Endothelial cell of umbilical vein (primary cell): ENCODE results near the gene IDH3A. TPM values are rescaled to one million over a fixed set of nuclear protein-coding genes. Genes with fewer than 3 reads are reported as not detected.

Experiments used
- BruUV-seq: library from RNA; stranded (reverse); fragments of 400-500 nt; replicated peaks from 2 replicates; lab custom pipeline; 2021; lab: Mats Ljungman, UMichigan
- CTCF ChIA-PET: fragments of 300-600, 350-600 bp; sonication (Branson Sonifier 250); formaldehyde crosslinking; loops from one replicate; lab custom pipeline; 2021; ENCODE audit warnings: antibody characterized with exemption, inconsistent platforms; lab: Charles Lee
- POLR2A ChIA-PET: fragments of 300-600, 350-600 bp; sonication (Branson Sonifier 250); formaldehyde crosslinking; loops from one replicate; lab custom pipeline; 2021; ENCODE audit warnings: antibody characterized with exemption, inconsistent platforms; lab: Charles Lee
- DNase-seq: peaks from one replicate; pipeline ENCODE4 v3.0.0-alpha.2; 2011; ENCODE audit warnings: low read depth, low spot score
- FAIRE-seq: peaks from 2 replicates; lab custom pipeline; 2011; peaks lifted over from hg19 to GRCh38; lab: Jason Lieb, UNC
- H2AFZ ChIP-seq: 2 replicates; pipeline ENCODE4 v1.6.0; 2012; ENCODE audit warnings: low read depth, low read length, control low read depth, inconsistent platforms
- H3K27ac ChIP-seq: 2 replicates; pipeline ENCODE4 v1.5.1; 2011; ENCODE audit warnings: low read depth, mild to moderate bottlenecking, control low read depth, low read length, moderate library complexity; ENCODE audit not compliant: insufficient read depth
- H3K27me3 ChIP-seq, 2 experiments: 2 replicates each; pipeline versions ENCODE4 v1.6.0 to v1.6.1; 2011; ENCODE audit warnings: low read length in 2 of 2, mixed read lengths in 1 of 2; ENCODE audit not compliant: control insufficient read depth in 2 of 2, insufficient read depth in 2 of 2
- H3K36me3 ChIP-seq, 2 experiments: 2 replicates in 1 of 2; 3 replicates in 1 of 2; pipeline ENCODE4 v1.5.1; 2011; ENCODE audit warnings: low read length in 2 of 2, mild to moderate bottlenecking in 1 of 2, moderate library complexity in 1 of 2; ENCODE audit not compliant: control insufficient read depth in 2 of 2, insufficient read depth in 2 of 2; ENCODE audit errors: extremely low read depth in 1 of 2
- H3K4me1 ChIP-seq: 3 replicates; pipeline ENCODE4 v1.5.1; 2011; ENCODE audit warnings: mild to moderate bottlenecking, low read length; ENCODE audit not compliant: control insufficient read depth, insufficient read depth; ENCODE audit errors: extremely low read depth
- H3K4me2 ChIP-seq: 2 replicates; pipeline ENCODE4 v1.6.1; 2011; ENCODE audit warnings: low read length, control low read depth, mixed read lengths; ENCODE audit not compliant: insufficient read depth
- H3K4me3 ChIP-seq, 3 experiments: fragments of 200-600 bp in 1 of 3; sonication (generic), shearing (Covaris generic) in 1 of 3; replicated peaks in 1 of 3; 2 replicates each; pipeline ENCODE4 v1.5.1; 2011 to 2016; ENCODE audit warnings: control low read depth in 3 of 3, low read length in 3 of 3, mild to moderate bottlenecking in 2 of 3, inconsistent platforms in 1 of 3, low read depth in 1 of 3, moderate library complexity in 1 of 3; ENCODE audit not compliant: insufficient read depth in 1 of 3
- H3K79me2 ChIP-seq: 2 replicates; pipeline ENCODE4 v1.6.0; 2012; ENCODE audit warnings: low read length, inconsistent platforms; ENCODE audit not compliant: control insufficient read depth, insufficient read depth
- H3K9ac ChIP-seq: replicated peaks from 2 replicates; pipeline ENCODE3; 2011; ENCODE audit warnings: low read length, control low read depth; ENCODE audit not compliant: insufficient read depth; ENCODE audit errors: extremely low read depth
- H3K9me1 ChIP-seq: replicated peaks from 3 replicates; pipeline ENCODE4 v1.6.0; 2011; ENCODE audit warnings: mild to moderate bottlenecking, low read length; ENCODE audit not compliant: control insufficient read depth, insufficient read depth; ENCODE audit errors: extremely low read depth
- H3K9me3 ChIP-seq: replicated peaks from 2 replicates; pipeline ENCODE4 v1.5.1; 2012; ENCODE audit warnings: low read length, inconsistent platforms; ENCODE audit not compliant: control insufficient read depth, insufficient read depth
- H4K20me1 ChIP-seq: replicated peaks from 2 replicates; pipeline ENCODE3; 2011; ENCODE audit warnings: mild to moderate bottlenecking, low read length; ENCODE audit not compliant: control insufficient read depth, insufficient read depth; ENCODE audit errors: extremely low read depth
- CTCF ChIP-seq, 2 donors: IDR thresholded peaks; 1 replicate in 1 of 2; 2 replicates in 1 of 2; pipeline ENCODE4 v1.5.1; 2011; ENCODE audit warnings: low read length in 2 of 2, mild to moderate bottlenecking in 2 of 2, moderate library complexity in 2 of 2, control low read depth in 1 of 2, inconsistent platforms in 1 of 2, low read depth in 1 of 2; ENCODE audit not compliant: insufficient read depth in 1 of 2; ENCODE audit errors: extremely low read depth in 1 of 2
- EZH2 ChIP-seq: IDR thresholded peaks from 2 replicates; pipeline ENCODE4 v1.6.1; 2012; ENCODE audit warnings: borderline replicate concordance, low read depth, mild to moderate bottlenecking, moderate library complexity, low read length, inconsistent platforms; ENCODE audit not compliant: severe bottlenecking
- FOS ChIP-seq: IDR thresholded peaks from 2 replicates; pipeline ENCODE4 v1.6.1; 2011; ENCODE audit warnings: mild to moderate bottlenecking, low read length, moderate library complexity, borderline replicate concordance; ENCODE audit not compliant: insufficient read depth
- GATA2 ChIP-seq: IDR thresholded peaks from 2 replicates; pipeline ENCODE4 v1.7.0; 2011; ENCODE audit warnings: low read depth, mild to moderate bottlenecking, moderate library complexity, mixed read lengths, low read length; ENCODE audit not compliant: insufficient read length, insufficient read depth
- JUN ChIP-seq: IDR thresholded peaks from 2 replicates; pipeline ENCODE4 v1.6.1; 2011; ENCODE audit warnings: borderline replicate concordance, low read depth; ENCODE audit not compliant: insufficient read length, insufficient read depth
- MYC ChIP-seq: IDR thresholded peaks from one replicate; pipeline ENCODE4 v1.6.1; 2011; ENCODE audit warnings: mild to moderate bottlenecking, low read depth, low read length
- POLR2A ChIP-seq: IDR thresholded peaks from 2 replicates; pipeline ENCODE4 v1.6.1; 2012; ENCODE audit warnings: low read depth, mild to moderate bottlenecking, control low read depth, low read length
- POLR2AphosphoS5 ChIP-seq: IDR thresholded peaks from 2 replicates; pipeline ENCODE4 v1.6.1; 2012; ENCODE audit warnings: low read depth, mild to moderate bottlenecking, control low read depth, low read length, moderate library complexity; ENCODE audit not compliant: insufficient read depth
- dilution Hi-C: fragments of 300-500 bp; cut with MboI; formaldehyde crosslinking; loops from one replicate; pipeline ENCODE4 v1.15.0; 2019; ENCODE audit warnings: low sequenced_read_pairs; ENCODE audit not compliant: extremely low pct_ligation_motif_present
- intact Hi-C: fragments of 100-400 bp; cut with micrococcal nuclease; formaldehyde crosslinking; loops from one replicate; pipeline ENCODE4 v1.10.0; 2022
- polyA plus RNA-seq, 4 experiments: library from polyadenylated mRNA; depleted of rRNA in 3 of 4; stranded (reverse) in 3 of 4; unstranded in 1 of 4; fragments of >200 nt; gene quantifications; 2 replicates each; pipeline versions ENCODE4 v1.2.1 to v1.2.3, GENCODE V29; 2011 to 2012; ENCODE audit warnings: missing spikeins in 1 of 4
- total RNA-seq: library from RNA; stranded (reverse); gene quantifications from 2 replicates; pipeline ENCODE4 v1.2.3, GENCODE V29; 2021
- TF ChIP-seq, protein P1 (sequence below): IDR thresholded peaks from 2 replicates; pipeline ENCODE4 v1.6.1; 2011; ENCODE audit not compliant: insufficient read depth, insufficient read length

IDH3A gene
- total and polyA plus RNA-seq, 2 donors (not counting 3 experiments of a cell fraction or from before 2014, with no cell fraction given), result 35.5 to 63.9 TPM

GRCh38 chr15:78167227-78167888, 18.2 kb downstream of the IDH3A start:
- intact Hi-C loops, result no loop called here
- CTCF ChIA-PET, result no interaction called here

More at GRCh38 chr15:78167227-78167888, 18.2 kb downstream of the IDH3A start:
- no peak overlapping the region for H3K4me2 ChIP-seq
- no peaks in the 10 kb centered on the region for H3K79me2 ChIP-seq
- H2AFZ ChIP-seq, result no peak overlapping the region
- H3K9me1 ChIP-seq, result no peaks in the 10 kb centered on the region
- POLR2A ChIA-PET, result no interaction called here
- no peak overlapping the region for H3K4me3 ChIP-seq
- no peaks in the 10 kb centered on the region for H4K20me1 ChIP-seq
- FAIRE-seq (no peak), DNase-seq (no peak)
- TF ChIP-seq GATA2 (no peak), MYC (no peak), FOS (no peak), EZH2 (no peak), POLR2A (no peak), CTCF (IDR thresholded peaks at IDR 0.05; ENCODE audit: extremely low read depth in 1 of 2, insufficient read depth in 1 of 2, low read depth in 1 of 2, low read length in 2 of 2) (no peak), JUN (no peak), POLR2AphosphoS5 (no peak)
- TF ChIP-seq, protein P1, sequence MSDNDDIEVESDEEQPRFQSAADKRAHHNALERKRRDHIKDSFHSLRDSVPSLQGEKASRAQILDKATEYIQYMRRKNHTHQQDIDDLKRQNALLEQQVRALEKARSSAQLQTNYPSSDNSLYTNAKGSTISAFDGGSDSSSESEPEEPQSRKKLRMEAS, result no peak
- no TSS peak for BruUV-seq
- H3K9me3 ChIP-seq, result no peaks in the 10 kb centered on the region
- no peak overlapping the region for H3K9ac ChIP-seq
- H3K36me3 ChIP-seq, result peaks cover 8% of the 10 kb centered on the region in 2 experiments
- dilution Hi-C loops, result no loop called here
- no peaks in the 10 kb centered on the region for H3K27me3 ChIP-seq
- no peaks in the 10 kb centered on the region for H3K4me1 ChIP-seq
- no peak overlapping the region for H3K27ac ChIP-seq
